Activated CD8-positive, alpha-beta memory T cell treated with anti-CD3 and anti-CD28 coated beads, Interleukin-2, amount 50 U/mL, for 24 hours (primary cell): ENCODE data around the gene CRYGA.

ENCODE experiments used
- DNase-seq: peaks from one replicate; pipeline ENCODE4 v3.0.0-alpha.2; 2020; ENCODE audit errors: extremely low read depth

The CRYGA gene

GRCh38 chr2:208163489-208163888 is at the start of gene CRYGA:
CRYGA (minus strand) TSS chr2:208163589; CDS start chr2:208163556, 33 bp downstream.
- no peak for DNase-seq

- DNase-seq, result no peak
Observed at GRCh38 chr2:208210688-208211451, 47.5 kb upstream of the CRYGA start.

DNA sequence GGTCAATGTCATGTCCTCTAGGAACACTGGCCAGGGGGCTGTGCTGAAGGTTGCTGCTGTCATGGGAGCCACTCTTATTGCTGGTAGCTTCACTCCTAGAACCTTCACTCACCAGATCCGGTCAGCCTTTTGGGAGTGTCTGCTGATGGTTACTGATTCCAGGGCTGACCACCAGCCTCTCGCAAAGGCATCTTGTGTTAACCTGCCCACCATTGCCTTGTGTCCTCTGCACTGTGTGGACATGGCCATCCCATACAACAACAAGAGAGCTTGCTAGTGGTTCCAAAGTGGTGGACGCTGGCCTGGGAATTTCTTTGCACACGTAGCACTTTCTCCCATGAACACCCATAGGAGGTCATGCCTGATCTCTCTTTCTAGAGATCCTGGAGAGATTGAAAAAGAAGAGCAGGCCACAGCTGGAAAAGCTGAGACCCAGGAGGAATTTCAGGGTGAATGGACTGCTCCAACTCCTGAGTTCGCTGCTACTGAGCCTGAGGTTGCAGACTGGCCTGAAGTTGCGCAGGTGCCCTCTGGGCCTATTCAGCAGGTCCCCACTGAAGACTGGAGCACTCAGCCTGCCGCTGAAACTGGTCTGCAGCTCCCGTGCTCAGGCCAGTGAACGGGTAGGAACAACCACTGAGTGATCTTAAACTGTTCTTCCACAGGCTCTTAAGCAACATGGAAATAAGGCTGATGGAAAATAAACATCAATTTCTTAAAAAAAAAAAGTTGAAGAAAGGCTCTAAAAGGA is 45.1 kb upstream of the CRYGA start:
- DNase-seq, result no peak

- no peak for DNase-seq
Observed at GRCh38 chr2:208207769-208208168, 44.4 kb upstream of the CRYGA start.

- DNase-seq, result no peak
Observed at GRCh38 chr2:208204166-208204565, 40.8 kb upstream of the CRYGA start.

- no peak for DNase-seq
Observed at GRCh38 chr2:208195531-208195930, 32.1 kb upstream of the CRYGA start.

DNA sequence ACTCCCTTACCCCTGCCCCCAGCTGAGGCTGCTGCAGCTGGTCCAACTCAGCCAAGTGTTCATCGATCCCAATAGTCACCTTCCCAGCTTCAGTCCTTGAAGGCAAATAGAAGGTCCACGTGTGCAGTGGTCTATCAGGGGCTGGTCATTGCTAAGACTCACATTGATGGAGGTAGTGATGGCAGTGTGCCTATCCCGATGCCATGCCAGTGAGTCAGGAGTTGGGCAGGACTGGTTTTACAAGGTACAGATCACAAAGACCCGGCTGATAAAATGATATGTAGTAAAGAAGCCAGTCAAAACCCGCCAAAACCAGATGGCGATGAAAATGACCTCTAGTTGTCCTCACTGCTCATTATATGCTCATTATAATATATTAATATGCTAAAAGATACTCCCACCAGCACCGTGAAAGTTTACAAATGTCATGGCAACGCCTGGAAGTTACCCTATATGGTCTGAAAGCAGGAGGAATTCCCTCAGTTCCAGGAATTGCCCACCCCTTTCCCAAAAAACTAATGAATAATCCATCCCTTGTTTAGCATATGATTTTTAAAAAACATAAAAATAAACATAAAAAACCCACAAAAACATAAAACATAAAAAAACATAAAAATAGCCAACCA is 29.3 kb upstream of the CRYGA start:
- no peak for DNase-seq

DNA sequence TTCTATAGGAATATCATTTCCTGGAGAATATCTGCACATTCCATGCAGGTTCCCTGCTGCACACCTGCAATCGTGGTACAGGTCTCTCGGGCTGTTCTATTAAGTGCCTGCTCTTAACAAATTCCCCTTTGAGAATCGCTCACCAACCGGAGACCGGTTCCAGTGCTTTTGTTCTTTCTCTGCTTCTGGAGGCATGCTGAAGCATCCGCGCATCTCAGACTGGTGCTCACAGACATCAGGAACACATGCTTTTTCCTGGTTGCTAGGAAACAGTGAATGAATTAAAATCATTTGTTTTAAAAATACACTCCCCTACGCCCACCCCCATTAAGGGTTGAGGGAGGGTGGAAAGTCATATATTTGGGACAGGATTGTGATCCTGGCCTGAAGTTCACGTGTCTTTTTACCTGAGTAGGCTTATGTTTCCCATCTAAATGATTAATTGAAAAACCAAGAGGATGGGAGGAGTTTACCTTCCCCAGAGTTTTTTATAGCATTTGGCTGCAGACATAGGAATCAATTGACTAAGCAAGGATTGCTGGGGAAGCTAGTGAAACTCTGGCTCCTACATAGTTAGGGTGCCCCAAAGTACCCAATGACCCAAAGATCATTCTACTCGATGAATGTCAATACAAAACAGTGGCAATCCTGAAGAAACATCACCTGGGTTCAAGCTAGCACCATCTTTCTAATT is 26.6 kb upstream of the CRYGA start, which contains the start of gene C2orf80:
C2orf80 (minus strand) TSS at position 221 of the 694 bp plus-strand sequence. CDS start 3,044 bp downstream, outside the sequence.
- no peak for DNase-seq

- no peak for DNase-seq
Observed at GRCh38 chr2:208189069-208189809, 25.9 kb upstream of the CRYGA start.

GRCh38 chr2:208186893-208187292 is 23.5 kb upstream of the CRYGA start:
- DNase-seq, result no peak

- DNase-seq, result no peak
Observed at GRCh38 chr2:208186465-208186864, 23.1 kb upstream of the CRYGA start.

GRCh38 chr2:208183972-208184705 is 20.8 kb upstream of the CRYGA start:
- no peak for DNase-seq

GRCh38 chr2:208183526-208183925 is 20.1 kb upstream of the CRYGA start:
- DNase-seq, result no peak

GRCh38 chr2:208182835-208183234 is 19.4 kb upstream of the CRYGA start:
- no peak for DNase-seq

GRCh38 chr2:208179028-208179609 is 15.7 kb upstream of the CRYGA start:
- no peak for DNase-seq

DNA sequence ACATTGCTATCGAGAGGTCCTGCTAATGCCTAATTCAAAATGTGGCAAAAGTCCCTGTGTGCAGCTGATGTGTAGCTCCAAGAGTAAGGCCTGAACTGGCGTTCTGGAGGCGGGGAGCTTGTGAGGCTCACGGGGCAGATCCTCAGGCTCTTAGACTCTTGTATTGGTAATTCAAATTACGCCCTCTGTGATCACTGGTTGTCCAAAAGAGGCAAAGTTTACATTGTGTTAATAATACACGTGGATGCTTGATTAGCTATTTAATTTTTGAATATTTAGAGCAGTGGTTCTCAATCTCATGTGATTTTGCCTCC is 12.4 kb upstream of the CRYGA start:
- no peak for DNase-seq

DNA sequence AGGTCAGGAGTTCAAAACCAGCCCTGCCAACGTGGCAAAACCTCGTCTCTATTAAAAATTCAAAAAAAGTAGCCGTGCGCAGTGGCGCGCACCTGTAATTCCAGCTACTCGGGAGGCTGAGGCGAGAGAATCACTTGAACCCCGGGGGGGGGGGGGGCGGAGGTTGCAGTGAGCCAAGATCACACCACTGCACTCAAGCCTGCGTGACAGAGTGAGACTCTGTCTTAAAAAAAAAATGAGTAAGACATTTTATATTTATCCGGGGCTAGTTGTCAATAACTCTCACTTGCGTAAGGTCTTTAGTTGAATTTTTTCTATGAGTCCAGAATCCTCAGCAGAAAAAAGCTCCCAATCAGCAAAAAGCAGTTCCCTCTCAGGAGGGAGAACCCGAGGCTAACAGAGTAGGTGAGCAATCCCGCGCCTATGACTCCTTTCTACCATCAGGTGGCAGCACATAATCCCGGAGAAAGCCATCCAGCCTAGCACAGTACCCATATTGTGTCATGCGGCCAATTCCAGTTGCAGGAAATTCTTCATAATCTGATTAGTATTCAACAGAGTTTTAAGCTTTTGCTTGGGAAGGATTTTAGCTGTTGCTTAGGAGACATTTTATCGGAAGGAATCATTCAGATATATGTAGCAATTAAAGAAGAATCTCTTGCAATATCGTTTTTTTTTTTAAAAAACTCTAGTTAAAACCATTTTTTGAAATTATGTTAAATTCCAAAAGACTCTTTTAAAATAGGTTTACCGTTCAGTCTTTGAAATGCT is 11.9 kb upstream of the CRYGA start:
- peak; percentile 26 for DNase-seq

DNA sequence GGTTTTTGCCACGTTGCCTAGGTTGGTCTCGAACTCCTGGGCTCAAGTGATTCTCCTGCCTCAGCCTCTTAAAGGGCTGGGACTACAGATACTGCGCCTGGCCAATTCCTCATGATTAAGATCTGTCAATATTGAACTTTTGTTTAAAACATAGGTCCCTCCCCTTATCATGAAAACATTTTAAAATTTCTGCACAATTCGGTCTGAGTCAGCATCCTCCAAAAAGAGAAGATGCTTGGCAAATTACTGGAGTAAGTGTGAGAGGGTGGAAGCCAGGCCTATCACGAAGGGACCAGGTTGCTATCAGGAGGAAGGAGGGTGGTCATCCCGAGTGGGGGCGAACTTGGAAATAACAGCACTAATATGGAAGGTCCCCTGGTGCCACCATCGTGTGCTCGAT is 10.8 kb upstream of the CRYGA start:
- DNase-seq, result no peak

DNA sequence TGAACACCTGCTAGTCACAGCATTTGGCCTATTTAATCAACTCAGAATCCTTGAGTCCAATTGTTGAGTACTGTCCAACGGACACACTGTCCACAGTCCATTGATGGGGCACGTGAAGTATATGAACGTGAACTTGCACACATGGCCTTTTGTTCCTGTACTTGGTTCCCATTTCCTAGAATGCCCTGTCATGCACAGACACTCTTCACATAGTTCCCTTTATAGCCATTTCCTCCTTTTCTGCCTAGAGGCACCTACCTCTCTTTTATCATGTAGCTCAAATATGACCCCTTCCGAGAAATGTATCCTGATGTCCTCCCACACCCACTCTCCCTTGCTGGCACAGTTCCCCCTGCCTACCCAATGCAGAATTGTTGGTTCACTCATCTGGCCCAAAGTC is 8.7 kb upstream of the CRYGA start:
- DNase-seq, result no peak
